K562 (cell line): ENCODE measurements around the gene ZBTB24. TPM values are rescaled to one million over a fixed set of nuclear protein-coding genes. Genes with fewer than 3 reads are reported as not detected.

Experiments
- DDX20 ChIP-seq: fragments of 450-650 bp; IDR thresholded peaks from 2 replicates; pipeline ENCODE4 v1.6.1; 2016; ENCODE audit warnings: missing genetic modification characterization, low read depth, mild to moderate bottlenecking, missing compliant biosample characterization, moderate library complexity
- E2F6 ChIP-seq, 2 experiments: IDR thresholded peaks; 2 replicates each; pipeline ENCODE4 v1.6.1; 2011; ENCODE audit warnings: borderline replicate concordance in 1 of 2, control low read depth in 1 of 2, low read depth in 1 of 2, low read length in 1 of 2, mild to moderate bottlenecking in 1 of 2, mixed read lengths in 1 of 2, moderate library complexity in 1 of 2; ENCODE audit not compliant: insufficient read depth in 1 of 2, insufficient read length in 1 of 2, poor library complexity in 1 of 2, severe bottlenecking in 1 of 2; ENCODE audit errors: extremely low read depth in 1 of 2
- ELK3 ChIP-seq: fragments of 450-650 bp; formaldehyde crosslinking; IDR thresholded peaks from 2 replicates; pipeline ENCODE4 v1.4.0; 2020; ENCODE audit warnings: mild to moderate bottlenecking
- GTF2E2 ChIP-seq: fragments of 200-800 bp; sonication (Bioruptor generic); IDR thresholded peaks from 2 replicates; pipeline ENCODE4 v1.6.1; 2016; ENCODE audit warnings: missing genetic modification characterization, missing compliant biosample characterization
- HNRNPLL ChIP-seq: fragments of 200-400 bp; formaldehyde crosslinking; IDR thresholded peaks from 2 replicates; pipeline ENCODE4 v1.6.1; 2017; ENCODE audit warnings: low read length, low read depth, mild to moderate bottlenecking; ENCODE audit not compliant: poor library complexity, severe bottlenecking
- KDM1A ChIP-seq, 2 experiments: fragments of 450-650 bp; IDR thresholded peaks; 2 replicates each; pipeline ENCODE4 v1.6.1; 2016; ENCODE audit warnings: mild to moderate bottlenecking in 2 of 2
- RBM14 ChIP-seq: fragments of 200-400 bp; formaldehyde crosslinking; IDR thresholded peaks from 2 replicates; pipeline ENCODE4 v1.6.1; 2018; ENCODE audit warnings: low read depth, mild to moderate bottlenecking, low read length, moderate library complexity, borderline replicate concordance; ENCODE audit not compliant: insufficient read depth
- SUPT5H ChIP-seq: fragments of 450-650 bp; IDR thresholded peaks from 2 replicates; pipeline ENCODE4 v1.6.1; 2016
- TGIF2 ChIP-seq: sonication (generic); formaldehyde crosslinking; IDR thresholded peaks from 2 replicates; pipeline ENCODE4 v1.8.1; 2022; ENCODE audit warnings: mild to moderate bottlenecking, missing genetic modification reagents, moderate library complexity
- THRAP3 ChIP-seq: fragments of 450-650 bp; IDR thresholded peaks from 2 replicates; pipeline ENCODE4 v1.6.1; 2016; ENCODE audit warnings: mild to moderate bottlenecking, inconsistent platforms, borderline replicate concordance
- ZBTB49 ChIP-seq: sonication (generic); formaldehyde crosslinking; IDR thresholded peaks from 2 replicates; pipeline ENCODE4 v1.8.0; 2022; ENCODE audit warnings: missing genetic modification reagents, mild to moderate bottlenecking, borderline replicate concordance
- ZNF766 ChIP-seq: fragments of 200-800 bp; sonication (Bioruptor generic); conservative IDR thresholded peaks from 2 replicates; pipeline ENCODE4 v1.6.1; 2016; ENCODE audit warnings: missing genetic modification characterization, missing compliant biosample characterization
- polyA plus RNA-seq, 8 experiments: library from polyadenylated mRNA; depleted of rRNA in 4 of 8; stranded (reverse) in 5 of 8; unstranded in 3 of 8; fragments of >200 nt; fragmentation: Nextera tagmentation in 2 of 8; fragmentation: Illumina TruSeq in 1 of 8; extraction: Ambion mirVana in 2 of 8; extraction: Trizol in 1 of 8; gene quantifications; 2 replicates each; pipeline versions ENCODE4 v1.2.1 to v1.2.3, GENCODE V29; 2011 to 2014; ENCODE audit warnings: inconsistent platforms in 1 of 8, missing spikeins in 1 of 8
- total RNA-seq, 7 experiments: library from RNA; depleted of rRNA in 6 of 7; stranded (reverse); fragments of >200 nt in 6 of 7; fragmentation: Illumina TruSeq in 2 of 7; extraction: Trizol in 2 of 7; gene quantifications; 2 replicates each; pipeline versions ENCODE4 v1.2.1 to v1.2.3, GENCODE V29; 2011 to 2021; ENCODE audit warnings: low replicate concordance in 1 of 7

ZBTB24 gene
- total and polyA plus RNA-seq, 9 of the 15 experiments (the other 6 are each of a cell fraction or from before 2014, with no cell fraction given): 2.0 to 16.7 (median 8.3) TPM

- TF ChIP-seq ELK3 (CRISPR knock-in tag): no peak
- TF ChIP-seq KDM1A (IDR thresholded peaks at IDR 0.05): no peak
- no peak for TF ChIP-seq HNRNPLL
- no peak for TF ChIP-seq DDX20
- 0 out of 2 replicates have a peak, but pooled peaks have one; percentile 5 for TF ChIP-seq SUPT5H
- no peak for TF ChIP-seq RBM14
- no peak for TF ChIP-seq THRAP3
- TF ChIP-seq ZBTB49 (CRISPR knock-in tag): no peak
- TF ChIP-seq ZNF766: no peak
- no peak for TF ChIP-seq TGIF2 (CRISPR knock-in tag)
- TF ChIP-seq E2F6 (IDR thresholded peaks at IDR 0.05; ENCODE audit: borderline replicate concordance in 1 of 2, extremely low read depth in 1 of 2, insufficient read depth in 1 of 2, insufficient read length in 1 of 2, low read depth in 1 of 2, low read length in 1 of 2, poor library complexity in 1 of 2, severe bottlenecking in 1 of 2): no peak
- no peak for TF ChIP-seq GTF2E2 (tag)
- TF ChIP-seq, all 486 proteins: peak for 3
Measured at GRCh38 chr6:109449795-109450673, 33.0 kb downstream of the ZBTB24 start (continued).
